IMR-90 (cell line): ENCODE results near the gene LGSN. TPM values are rescaled to one million over a fixed set of nuclear protein-coding genes. Genes with fewer than 3 reads are reported as not detected.
"Not testable (repeated sequence)": the region's sequence is repeated elsewhere in the genome, so short reads cannot be mapped to it uniquely, and the experiment has no call there.

ENCODE experiments used
- ATAC-seq: fragments of 200-7000 bp; cut with Tn5 transposase; 2 replicates; pipeline ENCODE4 v1.9.1; 2020; ENCODE audit warnings: low read depth, mild to moderate bottlenecking, moderate library complexity
- BruUV-seq: library from RNA; stranded (reverse); fragments of 400-500 nt; replicated peaks from 2 replicates; lab custom pipeline; 2021; lab: Mats Ljungman, UMichigan
- CTCF ChIA-PET: fragments of 300-600 bp; formaldehyde crosslinking; extraction: SDS; loops from one replicate; lab custom pipeline; 2021; ENCODE audit warnings: antibody characterized with exemption; lab: Yijun Ruan, JAX
- POLR2A ChIA-PET: fragments of 300-600 bp; sonication (Branson Sonifier 250); formaldehyde crosslinking; loops from one replicate; lab custom pipeline; 2022; ENCODE audit warnings: antibody characterized with exemption; ENCODE audit not compliant: unreplicated experiment; lab: Charles Lee
- DNase-seq: peaks from one replicate; pipeline ENCODE4 v3.0.0; 2013
- H2AFZ ChIP-seq: replicated peaks from 2 replicates; pipeline ENCODE3; 2013; ENCODE audit warnings: low read length, mild to moderate bottlenecking; ENCODE audit not compliant: poor library complexity
- H2AK5ac ChIP-seq: 2 replicates; pipeline ENCODE4 v1.6.1; 2013; ENCODE audit warnings: low read depth, low read length, inconsistent platforms
- H2AK9ac ChIP-seq: replicated peaks from 2 replicates; pipeline ENCODE3; 2013; ENCODE audit warnings: mild to moderate bottlenecking, low read depth, low read length, moderate library complexity; ENCODE audit not compliant: poor library complexity
- H2BK120ac ChIP-seq: 2 replicates; pipeline ENCODE4 v1.6.1; 2013; ENCODE audit warnings: low read depth, low read length, inconsistent platforms
- H2BK15ac ChIP-seq: 3 replicates; pipeline ENCODE4 v1.6.1; 2013; ENCODE audit warnings: low read depth, low read length, inconsistent platforms
- H2BK20ac ChIP-seq: 2 replicates; pipeline ENCODE4 v1.6.1; 2013; ENCODE audit warnings: low read depth, mild to moderate bottlenecking, inconsistent platforms, low read length, moderate library complexity
- H2BK5ac ChIP-seq: 2 replicates; pipeline ENCODE4 v1.6.1; 2013; ENCODE audit warnings: mild to moderate bottlenecking, low read depth, low read length, inconsistent platforms; ENCODE audit not compliant: poor library complexity, severe bottlenecking
- H3K14ac ChIP-seq: replicated peaks from 2 replicates; pipeline ENCODE4 v1.6.1; 2013; ENCODE audit warnings: low read depth, low read length, inconsistent platforms
- H3K18ac ChIP-seq: 2 replicates; pipeline ENCODE4 v1.6.1; 2013; ENCODE audit warnings: low read depth, low read length, control low read depth
- H3K23ac ChIP-seq: 2 replicates; pipeline ENCODE4 v1.6.1; 2013; ENCODE audit warnings: low read depth, low read length, inconsistent platforms
- H3K27ac ChIP-seq: 2 replicates; pipeline ENCODE4 v1.5.1; 2013; ENCODE audit warnings: mild to moderate bottlenecking, control low read depth, low read length; ENCODE audit not compliant: insufficient read depth
- H3K27me3 ChIP-seq: 2 replicates; pipeline ENCODE4 v1.6.1; 2013; ENCODE audit warnings: low read length; ENCODE audit not compliant: control insufficient read depth, insufficient read depth
- H3K36me3 ChIP-seq: 2 replicates; pipeline ENCODE4 v1.6.1; 2013; ENCODE audit warnings: low read length, mixed read lengths; ENCODE audit not compliant: control insufficient read depth, insufficient read depth
- H3K4ac ChIP-seq: 2 replicates; pipeline ENCODE4 v1.6.1; 2013; ENCODE audit warnings: low read depth, low read length, inconsistent platforms
- H3K4me1 ChIP-seq: 2 replicates; pipeline ENCODE4 v1.6.1; 2013; ENCODE audit warnings: low read length, mixed read lengths; ENCODE audit not compliant: control insufficient read depth, insufficient read depth
- H3K4me2 ChIP-seq: 2 replicates; pipeline ENCODE4 v1.6.1; 2013; ENCODE audit warnings: low read depth, mild to moderate bottlenecking, control low read depth, low read length, moderate library complexity
- H3K4me3 ChIP-seq: 2 replicates; pipeline ENCODE4 v1.5.1; 2013; ENCODE audit warnings: low read depth, mild to moderate bottlenecking, control low read depth, low read length, moderate library complexity; ENCODE audit not compliant: insufficient read depth
- H3K56ac ChIP-seq: 2 replicates; pipeline ENCODE4 v1.6.1; 2013; ENCODE audit warnings: low read length, inconsistent platforms; ENCODE audit not compliant: insufficient read depth; ENCODE audit errors: extremely low read depth
- H3K79me1 ChIP-seq, 2 experiments: 2 replicates each; pipeline ENCODE4 v1.6.1; 2013; ENCODE audit warnings: low read length in 2 of 2, inconsistent platforms in 1 of 2, low read depth in 1 of 2
- H3K9ac ChIP-seq: 2 replicates; pipeline ENCODE4 v1.6.1; 2013; ENCODE audit warnings: low read depth, low read length, control low read depth
- H3K9me1 ChIP-seq: 2 replicates; pipeline ENCODE4 v1.6.1; 2013; ENCODE audit warnings: low read length, inconsistent platforms; ENCODE audit not compliant: insufficient read depth
- H3K9me3 ChIP-seq: 2 replicates; pipeline ENCODE4 v1.6.1; 2013; ENCODE audit warnings: low read length; ENCODE audit not compliant: control insufficient read depth, insufficient read depth
- H4K20me1 ChIP-seq: 2 replicates; pipeline ENCODE4 v1.6.1; 2013; ENCODE audit warnings: low read length, inconsistent platforms; ENCODE audit not compliant: insufficient read depth
- H4K5ac ChIP-seq: 2 replicates; pipeline ENCODE4 v1.6.1; 2013; ENCODE audit warnings: mild to moderate bottlenecking, low read depth, low read length, control low read depth
- H4K8ac ChIP-seq, 2 experiments: 2 replicates each; pipeline ENCODE4 v1.6.1; 2013; ENCODE audit warnings: low read depth in 2 of 2, low read length in 2 of 2, control low read depth in 1 of 2, inconsistent platforms in 1 of 2
- H4K91ac ChIP-seq: 2 replicates; pipeline ENCODE4 v1.6.1; 2013; ENCODE audit warnings: low read depth, low read length, inconsistent platforms; ENCODE audit not compliant: insufficient read depth
- WGBS, 2 experiments: methylation state at CpG; one replicate each; pipeline versions ENCODE4 v1.1.5 to v1.1.7; 2013; ENCODE audit warnings: missing lambda C conversion rate in 2 of 2; ENCODE audit not compliant: insufficient read length in 1 of 2; ENCODE audit errors: extremely low coverage in 2 of 2; 5-methylcytosine and 5-hydroxymethylcytosine counted together
- dilution Hi-C: fragments of 300-500 bp; cut with HindIII; formaldehyde crosslinking; loops from one replicate; pipeline ENCODE4 v1.14.3; 2018; ENCODE audit warnings: low sequenced_read_pairs; ENCODE audit not compliant: unreplicated experiment
- in situ Hi-C: fragments of 300-500 bp; cut with MboI; formaldehyde crosslinking; loops from 3 replicates; pipeline ENCODE4 v1.14.3; 2019; ENCODE audit warnings: low sequenced_read_pairs, inconsistent platforms, mixed read lengths
- intact Hi-C: fragments of 100-400 bp; cut with micrococcal nuclease; formaldehyde crosslinking; loops from 2 replicates; pipeline ENCODE4 v1.10.0; 2022
- polyA plus RNA-seq, 3 experiments: library from polyadenylated mRNA; depleted of rRNA; stranded (reverse); fragments of >200 nt; gene quantifications; 2 replicates each; pipeline ENCODE4 v1.2.3, GENCODE V29; 2012; ENCODE audit warnings: low replicate concordance in 1 of 3
- total RNA-seq: library from RNA; depleted of rRNA; stranded (reverse); fragments of >200 nt; gene quantifications from 2 replicates; pipeline ENCODE4 v1.2.3, GENCODE V29; 2012

Gene LGSN
- total and polyA plus RNA-seq, 2 of the 4 experiments (the other 2 are of a cell fraction), result not detected

DNA sequence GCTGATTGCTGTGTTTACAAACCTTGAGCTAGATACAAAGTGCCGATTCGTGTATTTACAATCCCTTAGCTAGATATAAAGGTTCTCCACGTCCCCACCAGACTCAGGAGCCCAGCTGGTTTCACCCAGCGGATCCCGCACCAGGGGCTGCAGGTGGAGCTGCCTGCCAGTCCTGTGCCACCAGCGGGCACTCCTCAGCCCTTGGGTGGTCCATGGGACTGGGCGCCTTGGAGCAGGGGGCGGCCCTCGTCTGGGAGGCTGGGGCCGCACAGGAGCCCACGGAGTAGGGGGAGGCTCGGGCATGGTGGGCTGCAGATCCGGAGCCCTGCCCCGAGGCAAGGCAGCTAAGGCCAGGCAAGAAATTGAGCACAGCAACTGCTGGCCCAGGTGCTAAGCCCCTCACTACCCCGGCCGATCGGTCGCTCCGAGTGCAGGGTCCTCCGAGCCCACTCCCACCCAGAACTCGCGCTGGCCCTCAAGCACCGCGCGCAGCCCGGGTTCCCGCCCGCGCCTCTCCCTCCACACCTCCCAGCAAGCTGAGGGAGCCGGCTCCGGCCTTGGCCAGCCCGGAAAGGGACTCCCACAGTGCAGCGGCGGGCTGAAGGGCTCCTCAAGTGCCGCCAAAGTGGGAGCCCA is 44.9 kb downstream of the LGSN start:
- intact Hi-C loops, ATAC-seq, H3K4ac ChIP-seq, H4K91ac ChIP-seq, H3K14ac ChIP-seq, H3K18ac ChIP-seq, DNase-seq, H2BK20ac ChIP-seq, H3K36me3 ChIP-seq, BruUV-seq, H2BK15ac ChIP-seq, H2BK120ac ChIP-seq, H2AFZ ChIP-seq, H3K79me1 ChIP-seq, H4K8ac ChIP-seq, H3K4me1 ChIP-seq, H4K5ac ChIP-seq, POLR2A ChIA-PET, H3K9me1 ChIP-seq, H2BK5ac ChIP-seq, H3K56ac ChIP-seq, H3K23ac ChIP-seq, H2AK9ac ChIP-seq, H3K4me3 ChIP-seq, H4K20me1 ChIP-seq, H3K9me3 ChIP-seq, H3K27ac ChIP-seq, in situ Hi-C loops, H3K27me3 ChIP-seq, H2AK5ac ChIP-seq, H3K9ac ChIP-seq, H3K4me2 ChIP-seq, dilution Hi-C loops: not testable (repeated sequence)
- 70% methylated on average over 3 of the region's 35 CpGs; no CpG with 5 or more reads in 1 of the 2 experiments for WGBS, 2 experiments
- CTCF ChIA-PET, result interaction anchor here (0.6 kb wide), 1 partner anchor 219 kb away, joined by 5 read pairs; no protein-coding TSS in a partner anchor
